Activated B cell treated with CpG ODN at 0.5 μM for 24 hours (primary cell): Measurements from ENCODE around the gene GPC2. TPM values are rescaled to one million over a fixed set of nuclear protein-coding genes. Genes with fewer than 3 reads are reported as not detected.

Experiments
- ATAC-seq: fragments of 200-7000 bp; cut with Tn5 transposase; one replicate; pipeline ENCODE4 v1.10.0; 2021; ENCODE audit warnings: low read depth, mild to moderate bottlenecking, moderate library complexity
- CTCF ChIA-PET: fragments of 350-600 bp; sonication (Branson Sonifier 250); formaldehyde crosslinking; loops from one replicate; lab custom pipeline; 2021; ENCODE audit warnings: antibody characterized with exemption; lab: Charles Lee
- POLR2A ChIA-PET: fragments of 350-600 bp; sonication (Branson Sonifier 250); formaldehyde crosslinking; loops from one replicate; lab custom pipeline; 2021; ENCODE audit warnings: antibody characterized with exemption; lab: Charles Lee
- DNase-seq: peaks from one replicate; pipeline ENCODE4 v3.0.0; 2022
- H3K27ac Mint-ChIP-seq: one replicate; pipeline ENCODE4 v1.8.0; 2020; ENCODE audit warnings: mixed read lengths
- H3K27me3 Mint-ChIP-seq: one replicate; pipeline ENCODE4 v1.8.0; 2021; ENCODE audit warnings: mixed read lengths
- H3K36me3 Mint-ChIP-seq: one replicate; pipeline ENCODE4 v1.8.0; 2021; ENCODE audit warnings: low read depth, mixed read lengths
- H3K4me1 Mint-ChIP-seq: one replicate; pipeline ENCODE4 v1.8.0; 2021; ENCODE audit warnings: mixed read lengths
- H3K4me3 Mint-ChIP-seq: one replicate; pipeline ENCODE4 v1.8.0; 2020; ENCODE audit warnings: mild to moderate bottlenecking, mixed read lengths
- H3K9me3 Mint-ChIP-seq: one replicate; pipeline ENCODE4 v1.8.0; 2020; ENCODE audit warnings: mixed read lengths
- CTCF ChIP-seq: fragments of 200-600 bp; IDR thresholded peaks from one replicate; pipeline ENCODE4 v1.8.0; 2022; ENCODE audit warnings: antibody characterized with exemption, mild to moderate bottlenecking
- intact Hi-C: fragments of 100-400 bp; cut with micrococcal nuclease; formaldehyde crosslinking; loops from one replicate; pipeline ENCODE4 v1.15.1; 2024
- total RNA-seq: library from RNA; stranded (reverse); gene quantifications from 2 replicates; pipeline ENCODE4 v1.2.3, GENCODE V29; 2022

Gene GPC2
- total RNA-seq, 1 donor from 2014 or later, result 5.0 TPM

- no peak overlapping the region for H3K4me3 Mint-ChIP-seq
- ATAC-seq (no peak), DNase-seq (no peak)
- CTCF ChIA-PET, result no interaction called here
- intact Hi-C loops, result no loop called here
- no peaks in the 10 kb centered on the region for H3K9me3 Mint-ChIP-seq
- H3K36me3 Mint-ChIP-seq, result no peaks in the 10 kb centered on the region
- H3K27me3 Mint-ChIP-seq, result peaks cover 21% of the 10 kb centered on the region
- H3K4me1 Mint-ChIP-seq, result peaks cover 35% of the 10 kb centered on the region
- POLR2A ChIA-PET, result interaction anchor here (0.6 to 0.7 kb wide), 3 partner anchors 14 to 266 kb away, joined by 3 to 4 read pairs (median 3); partner anchors contain the start of genes GPC2 and ZCWPW1
- no peak for TF ChIP-seq CTCF
- peak overlapping the region; percentile 11 for H3K27ac Mint-ChIP-seq
These were observed 14.1 kb downstream of the GPC2 start for GRCh38 chr7:100163006-100163531.

DNA sequence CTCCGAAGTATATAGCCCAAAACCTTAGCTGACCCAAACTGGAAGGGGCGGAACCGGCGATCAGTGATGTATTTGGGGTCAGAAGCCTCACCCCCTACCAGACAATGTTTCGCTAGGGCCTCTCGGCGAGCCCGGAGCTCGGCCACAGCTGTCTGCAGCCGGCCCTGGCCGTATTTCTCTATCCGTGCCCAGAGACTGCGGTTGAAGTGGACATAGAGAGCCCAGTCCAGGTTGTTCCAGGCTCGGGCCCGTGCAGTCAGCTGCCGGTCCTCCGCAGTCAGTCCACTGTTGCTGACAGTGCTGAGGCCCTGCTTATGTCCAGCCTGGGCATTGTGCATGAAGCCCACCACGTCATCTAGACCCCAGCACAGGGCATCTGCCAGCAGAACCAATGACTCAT is 17.1 kb downstream of the GPC2 start:
- ATAC-seq (no peak), DNase-seq (no peak)
- H3K27me3 Mint-ChIP-seq, result no peaks in the 10 kb centered on the region
- H3K4me3 Mint-ChIP-seq, result no peak overlapping the region
- peaks cover 21% of the 10 kb centered on the region for H3K36me3 Mint-ChIP-seq
- POLR2A ChIA-PET, result interaction anchor here (4.4 kb wide), 1 partner anchor 11 kb away, joined by 57 read pairs; the partner anchor contains the start of gene LAMTOR4
- TF ChIP-seq CTCF, result no peak
- CTCF ChIA-PET, result no interaction called here
- H3K4me1 Mint-ChIP-seq, result peaks cover 41% of the 10 kb centered on the region
- intact Hi-C loops, result no loop called here
- no peak overlapping the region for H3K27ac Mint-ChIP-seq
- no peaks in the 10 kb centered on the region for H3K9me3 Mint-ChIP-seq

GRCh38 chr7:100159099-100159623 is 18.0 kb downstream of the GPC2 start:
- H3K9me3 Mint-ChIP-seq, result no peaks in the 10 kb centered on the region
- peaks cover 43% of the 10 kb centered on the region for H3K4me1 Mint-ChIP-seq
- H3K27ac Mint-ChIP-seq, result peak overlapping the region; percentile 86
- no peak for TF ChIP-seq CTCF
- POLR2A ChIA-PET, result interaction anchor here (0.6 to 4.4 kb wide), 7 partner anchors 10 to 158 kb away, joined by 3 to 57 read pairs (median 4); partner anchors contain the start of gene LAMTOR4
- H3K36me3 Mint-ChIP-seq, result peaks cover 27% of the 10 kb centered on the region
- CTCF ChIA-PET, result interaction anchor here (0.9 kb wide), 1 partner anchor 37 kb away, joined by 4 read pairs; no protein-coding TSS in a partner anchor
- ATAC-seq (no peak), DNase-seq (no peak)
- intact Hi-C loops, result loop anchor here (2.0 to 5.0 kb wide), 2 partner anchors 20 to 428 kb away; partner anchors contain the start of genes FBXO24 and LRCH4
- H3K27me3 Mint-ChIP-seq, result no peaks in the 10 kb centered on the region
- H3K4me3 Mint-ChIP-seq, result peak overlapping the region; percentile 85

DNA sequence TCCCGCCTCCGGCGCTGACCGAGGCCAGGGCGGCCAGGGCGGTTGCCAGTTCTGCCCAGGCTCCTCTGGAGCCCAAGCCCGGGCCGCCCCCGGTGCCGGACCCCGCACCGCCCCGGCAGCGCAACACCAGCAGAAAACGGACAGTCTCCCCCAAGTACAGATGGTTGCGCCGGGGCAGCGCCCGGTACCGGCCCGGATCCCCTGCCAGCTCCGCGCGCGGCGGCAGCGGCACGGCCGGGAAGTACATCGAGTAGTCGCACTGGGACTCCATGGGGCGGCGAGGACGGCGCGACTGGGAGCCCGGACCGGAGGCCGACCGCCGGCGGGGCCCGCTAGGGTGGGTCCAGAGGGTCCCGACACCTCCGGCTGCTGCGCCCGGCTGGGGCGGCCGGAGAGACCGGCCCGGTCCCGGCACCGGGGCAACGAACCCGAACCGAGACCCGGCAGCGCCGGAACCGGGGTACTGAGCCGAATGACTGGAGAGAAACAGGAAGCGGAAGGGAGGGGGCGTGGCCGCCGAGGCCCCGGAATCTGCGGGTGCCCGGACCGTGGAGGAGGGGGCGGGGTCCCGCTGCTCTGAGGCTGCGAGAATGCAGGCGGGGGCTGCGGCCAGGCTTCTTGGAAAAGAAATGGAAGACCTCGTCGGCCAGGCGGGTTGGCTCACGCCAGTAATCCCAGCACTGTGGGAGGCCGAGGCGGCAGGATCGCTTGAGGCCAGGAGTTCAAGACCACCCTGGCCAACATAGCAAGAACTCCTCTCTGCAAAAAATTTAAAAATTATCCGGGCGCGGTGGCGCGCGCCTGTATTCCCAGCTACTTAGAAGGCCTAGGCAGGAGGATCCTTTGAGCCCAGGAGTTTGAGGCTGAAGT is 18.7 kb downstream of the GPC2 start, which contains the start of gene TRAPPC14:
TRAPPC14 (minus strand) TSS at position 495 of the 870 bp plus-strand sequence; CDS start at position 271, 224 bp downstream.
- H3K27ac Mint-ChIP-seq, result peak within 1 kb of the TSS; percentile 86
- H3K4me3 Mint-ChIP-seq, result peak within 1 kb of the TSS; percentile 85
- CTCF ChIA-PET, result interaction anchor here (0.9 to 2.2 kb wide), 2 partner anchors 38 to 59 kb away, joined by 4 to 5 read pairs; no protein-coding TSS in a partner anchor
- ATAC-seq, result peak; percentile 89
- DNase-seq, result peak; percentile 93
- no peaks in the 10 kb centered on the region for H3K9me3 Mint-ChIP-seq
- intact Hi-C loops, result loop anchor here (1.0 to 5.0 kb wide), 5 partner anchors 10 to 429 kb away; partner anchors contain the start of genes FBXO24, GAL3ST4, GPC2 and LAMTOR4
- TF ChIP-seq CTCF, result no peak
- no peaks in the 10 kb centered on the region for H3K27me3 Mint-ChIP-seq
- H3K36me3 Mint-ChIP-seq, result peaks cover 34% of the 10 kb centered on the region
- POLR2A ChIA-PET, result interaction anchor here (0.6 to 4.4 kb wide), 13 partner anchors 9 to 211 kb away, joined by 3 to 57 read pairs (median 4); partner anchors contain the start of genes GAL3ST4 and LAMTOR4
- H3K4me1 Mint-ChIP-seq, result peaks cover 44% of the 10 kb centered on the region
